ENCODE data around the gene SCTR. TPM values are rescaled to one million over a fixed set of nuclear protein-coding genes. Genes with fewer than 3 reads are reported as not detected.

The SCTR gene
- total and polyA plus RNA-seq, 2 of the 8 experiments (the other 6 are each of a cell fraction or from before 2014, with no cell fraction given): 0.15 TPM; not detected in 1

DNA sequence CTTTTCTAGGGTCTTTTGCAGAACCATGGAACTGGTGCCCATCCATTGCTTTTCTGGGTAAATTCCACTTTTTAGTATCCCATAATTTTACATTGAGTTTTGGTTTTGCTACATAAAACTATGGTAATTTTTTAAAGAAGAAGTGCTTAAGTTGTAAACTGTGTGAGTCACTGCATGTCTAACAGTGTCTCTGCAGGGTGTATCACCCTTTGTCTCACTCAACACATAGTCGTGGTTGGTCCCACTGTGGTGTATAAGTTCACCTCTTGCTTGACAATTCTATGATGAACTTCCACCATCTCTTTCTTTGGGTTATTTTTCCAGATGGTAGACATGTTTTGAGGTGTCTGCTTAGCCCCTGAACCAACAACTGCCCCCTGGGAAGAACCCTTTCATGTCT lies 10.5 kb downstream of the SCTR start:
- 67% methylated on average over 1 of the region's 1 CpG; no CpG with 5 or more reads in 1 of the 2 experiments for WGBS, 2 experiments (ENCODE audit: extremely low coverage in 1 of 2, insufficient coverage in 1 of 2, insufficient read length in 1 of 2, insufficient replicate concordance in 2 of 2, low coverage in 1 of 2, low lambda C conversion rate in 2 of 2, missing lambda C conversion rate in 1 of 2)
- Histone ChIP-seq H2BK15ac (ENCODE audit: low read length) (no peak overlapping the region), H3K14ac (ENCODE audit: insufficient read length) (no peak overlapping the region), H4K91ac (replicated peaks; ENCODE audit: insufficient read length, low read length) (no peak overlapping the region), H2AFZ (ENCODE audit: low read length) (no peak overlapping the region), H3K9me3 (ENCODE audit: insufficient read depth in 2 of 2, low read depth in 1 of 2, low read length in 1 of 2) (no peaks in the 10 kb centered on the region), H3K23ac (ENCODE audit: insufficient read length) (no peak overlapping the region), H3K4ac (replicated peaks; ENCODE audit: insufficient read length, low read depth, low read length) (no peak overlapping the region), H4K20me1 (replicated peaks in 1 of 2; ENCODE audit: control insufficient read depth in 1 of 2, insufficient read depth in 2 of 2, low read length in 2 of 2) (no peaks in the 10 kb centered on the region), H3K79me2 (ENCODE audit: control insufficient read depth in 1 of 2, insufficient read depth in 2 of 2, low read length in 2 of 2) (no peaks in the 10 kb centered on the region), H3K18ac (ENCODE audit: extremely low read depth, low read length) (no peak overlapping the region), H3K23me2 (ENCODE audit: low read depth, low read length) (no peaks in the 10 kb centered on the region), H3K4me3 (ENCODE audit: extremely low read depth in 1 of 4, insufficient read depth in 2 of 4, low read depth in 3 of 4, low read length in 4 of 4) (no peak overlapping the region), H3K36me3 (ENCODE audit: control insufficient read depth in 2 of 4, insufficient read depth in 4 of 4, low read length in 3 of 4) (no peaks in the 10 kb centered on the region), H2BK5ac (ENCODE audit: low read depth, low read length) (no peak overlapping the region), H2AK5ac (ENCODE audit: low read depth, low read length) (no peak overlapping the region), H2BK20ac (ENCODE audit: low read length) (no peak overlapping the region), H2BK12ac (ENCODE audit: low read depth, low read length) (no peak overlapping the region), H4K5ac (ENCODE audit: insufficient read length, low read depth, low read length) (no peak overlapping the region), H3K27ac (ENCODE audit: low read depth, low read length) (no peak overlapping the region), H2BK120ac (replicated peaks; ENCODE audit: low read depth, low read length) (no peak overlapping the region), H3K9ac (replicated peaks in 1 of 4; ENCODE audit: extremely low read depth in 1 of 4, low read depth in 3 of 4, low read length in 3 of 4) (no peak overlapping the region), H3K4me1 (replicated peaks in 1 of 4; ENCODE audit: control insufficient read depth in 3 of 4, insufficient read depth in 4 of 4, low read length in 3 of 4) (no peaks in the 10 kb centered on the region), H3K56ac (replicated peaks; ENCODE audit: insufficient read length, low read depth, low read length) (no peak overlapping the region), H4K8ac (ENCODE audit: extremely low read depth, insufficient read depth, low read length) (no peak overlapping the region), H3K27me3 (replicated peaks in 1 of 4; ENCODE audit: control insufficient read depth in 3 of 4, extremely low read depth in 1 of 4, insufficient read depth in 3 of 4, low read length in 3 of 4) (peaks cover 0 to 2% (median 0%) of the 10 kb centered on the region in 4 experiments; a peak in 2 of 7 replicates), H3K4me2 (ENCODE audit: insufficient read depth in 1 of 2, low read depth in 2 of 2, low read length in 2 of 2) (no peak overlapping the region), H3K79me1 (ENCODE audit: low read depth, low read length) (no peaks in the 10 kb centered on the region)
- POLR2A ChIA-PET (ENCODE audit: partially characterized antibody): no interaction called here
- CTCF ChIA-PET (ENCODE audit: partially characterized antibody): no interaction called here
- DNase-seq (ENCODE audit: low read depth in 1 of 2, low spot score in 2 of 2): no peak
- FAIRE-seq: no peak
- no peak for TF ChIP-seq MAFK (IDR thresholded peaks at IDR 0.05; ENCODE audit: low read depth, low read length)
- TF ChIP-seq SUZ12 (IDR thresholded peaks at IDR 0.05; ENCODE audit: low read length): no peak
- no peak for TF ChIP-seq SIX5 (IDR thresholded peaks at IDR 0.05; ENCODE audit: low read depth, low read length)
- no peak for TF ChIP-seq EZH2 (IDR thresholded peaks at IDR 0.05; ENCODE audit: low read depth, low read length, severe bottlenecking)
- no peak for TF ChIP-seq NRF1 (IDR thresholded peaks at IDR 0.05; ENCODE audit: low read depth, low read length)
- TF ChIP-seq RXRA (IDR thresholded peaks at IDR 0.05; ENCODE audit: insufficient read depth, low read depth, low read length): no peak
- no peak for TF ChIP-seq BCL11A (IDR thresholded peaks at IDR 0.05; ENCODE audit: low read depth in 2 of 2, low read length in 2 of 2)
- TF ChIP-seq ATF2 (IDR thresholded peaks at IDR 0.05; ENCODE audit: low read length): no peak
- TF ChIP-seq SIN3A (conservative IDR thresholded peaks at IDR 0.05 in 1 of 2, IDR thresholded peaks at IDR 0.05 in 1 of 2; ENCODE audit: low read depth in 1 of 2, low read length in 2 of 2): no peak
- TF ChIP-seq YY1 (IDR thresholded peaks at IDR 0.05; ENCODE audit: low read depth, low read length): no peak
- no peak for TF ChIP-seq CEBPB (IDR thresholded peaks at IDR 0.05; ENCODE audit: low read depth, low read length)
- TF ChIP-seq SP4 (IDR thresholded peaks at IDR 0.05; ENCODE audit: low read length): no peak
- TF ChIP-seq POLR2AphosphoS5 (IDR thresholded peaks at IDR 0.05; ENCODE audit: low read depth, low read length): no peak
- no peak for TF ChIP-seq SAP30 (IDR thresholded peaks at IDR 0.05; ENCODE audit: insufficient read depth, insufficient replicate concordance, low read length)

Data from H1 (cell line).